ENCODE measurements around the gene MET.
"Not testable (repeated sequence)": the region's sequence is repeated elsewhere in the genome, so short reads cannot be mapped to it uniquely, and the experiment has no call there.

The MET gene

DNA sequence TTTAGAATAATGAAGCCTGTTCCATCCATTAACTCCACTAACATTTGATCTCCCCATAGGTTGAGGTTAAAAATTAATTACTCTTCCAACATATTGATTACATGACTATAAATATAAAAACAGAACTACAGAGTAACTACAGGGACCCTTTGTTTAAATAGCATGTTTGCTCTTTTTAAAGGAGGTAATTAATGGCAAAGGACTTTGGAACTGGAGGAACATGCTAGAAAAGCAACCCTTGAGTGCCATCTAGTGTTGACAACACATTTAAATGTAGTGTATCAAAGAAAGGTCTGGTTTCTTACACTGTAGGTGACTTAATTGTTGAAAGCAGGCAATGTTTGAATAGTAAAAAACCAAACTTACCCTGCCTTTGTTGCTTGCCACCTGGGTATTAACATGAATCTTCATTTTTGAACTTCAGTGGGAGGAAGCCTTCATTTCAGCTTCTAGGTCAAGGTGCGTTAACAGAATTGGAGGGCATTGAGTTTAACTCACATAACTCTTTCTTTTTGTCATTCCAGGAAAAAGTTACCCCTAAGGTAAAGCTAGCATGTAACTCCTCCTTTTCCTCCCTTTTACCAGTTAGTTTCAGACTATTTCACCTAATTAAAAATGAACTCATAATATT, 137.8 kb downstream of the MET start:
- DNase-seq (ENCODE audit: low read depth in 2 of 2): peak in 1 of 2 donors; percentile 14

GRCh38 chr7:116810267-116811116, 138.5 kb downstream of the MET start:
- no peak for DNase-seq (ENCODE audit: low read depth in 2 of 2)

DNA sequence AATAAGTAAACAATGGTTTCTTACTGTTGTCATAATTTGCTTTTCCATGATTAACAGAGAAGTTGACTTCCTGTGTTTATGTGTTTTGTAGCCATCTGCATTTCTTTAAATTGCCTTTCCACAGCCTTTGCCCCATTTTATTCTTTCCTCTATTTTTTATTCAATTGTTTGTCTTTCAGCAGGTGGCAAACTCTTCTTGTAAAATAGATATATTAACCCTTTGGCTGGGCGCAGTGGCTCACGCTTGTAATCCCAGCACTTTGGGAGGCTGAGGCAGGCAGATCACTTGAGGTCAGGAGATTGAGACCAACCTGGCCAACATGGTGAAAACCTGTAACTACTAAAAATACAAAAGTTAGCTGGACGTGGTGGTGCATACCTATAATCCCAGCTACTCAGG, 139.8 kb downstream of the MET start:
- DNase-seq (ENCODE audit: low read depth in 2 of 2): no peak

DNA sequence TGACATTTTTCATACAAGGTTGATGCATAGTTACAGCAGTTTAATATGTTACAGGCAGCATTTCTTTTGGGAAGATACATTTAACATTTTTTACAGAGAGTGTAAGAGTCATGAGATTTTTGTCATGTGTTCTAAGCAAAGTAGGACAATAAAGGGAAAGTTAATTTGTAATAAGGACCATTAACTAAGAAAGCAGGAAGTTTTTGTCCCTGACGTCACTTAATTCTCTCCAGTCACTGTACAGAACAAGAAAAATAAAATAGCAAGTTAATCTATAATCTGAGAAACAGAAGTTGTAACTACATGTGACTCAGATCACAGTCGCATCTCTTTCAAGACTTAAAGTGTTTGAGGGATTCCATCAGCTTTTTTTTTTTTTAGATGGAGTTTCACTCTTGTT, 140.9 kb downstream of the MET start:
- no peak for DNase-seq (ENCODE audit: low read depth in 2 of 2)

DNA sequence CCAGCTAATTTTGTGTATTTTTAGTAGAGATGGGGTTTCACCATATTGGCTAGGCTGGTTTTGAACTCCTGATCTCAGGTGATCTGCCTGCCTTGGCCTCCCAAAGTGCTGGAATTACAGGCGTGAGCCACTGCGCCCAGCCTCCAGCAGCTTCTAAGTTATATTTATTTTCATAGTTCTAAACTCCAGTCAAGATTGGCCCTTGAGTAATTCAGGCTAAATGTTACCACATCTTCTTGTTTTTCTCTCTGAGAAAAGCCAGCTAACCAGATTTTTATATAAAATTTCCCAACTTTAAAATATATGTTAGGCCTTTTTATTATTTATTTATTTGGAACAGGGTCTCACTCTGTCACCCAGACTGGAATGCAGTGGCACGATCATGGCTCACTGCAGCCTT, 141.4 kb downstream of the MET start:
- not testable (repeated sequence) for DNase-seq (ENCODE audit: low read depth in 2 of 2)

DNA sequence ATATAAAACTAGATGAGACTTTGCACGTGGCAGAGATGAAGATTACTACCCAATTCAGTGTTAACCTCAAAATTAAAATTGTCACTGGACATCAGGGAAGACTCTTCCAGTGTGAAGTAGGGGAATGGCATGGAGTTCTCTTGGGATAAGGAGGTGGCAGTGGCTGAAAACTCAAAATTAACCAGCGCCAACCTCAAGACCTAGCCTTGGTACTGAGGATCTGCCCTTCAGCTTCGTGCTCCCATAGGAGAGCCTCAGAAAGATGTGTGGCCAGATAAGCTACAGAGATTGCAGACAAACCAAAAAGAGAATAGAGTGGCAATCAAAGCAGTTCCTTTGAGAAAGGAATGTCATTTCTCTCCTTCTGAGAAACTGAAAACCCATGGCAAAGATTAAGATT, 143.0 kb downstream of the MET start:
- no peak for DNase-seq (ENCODE audit: low read depth in 2 of 2)

DNA sequence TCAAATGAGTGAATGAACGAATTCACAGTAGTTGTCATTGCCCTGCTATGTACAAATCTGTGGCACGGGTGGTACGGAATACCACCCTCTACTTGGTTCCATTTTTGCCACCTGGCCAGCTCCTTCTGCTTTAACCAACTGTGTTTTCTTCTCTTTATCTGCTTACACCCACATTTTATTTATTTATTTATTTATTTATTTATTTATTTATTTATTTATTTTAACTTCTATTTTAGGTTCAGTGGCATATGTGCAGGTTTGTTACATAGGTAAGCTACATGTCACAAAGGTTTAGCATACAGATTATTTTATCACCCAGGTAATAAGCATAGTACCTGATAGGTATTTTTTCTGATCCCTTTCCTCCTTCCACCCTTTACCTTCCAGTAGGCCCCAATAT, 148.2 kb downstream of the MET start:
- DNase-seq (ENCODE audit: low read depth in 2 of 2): no peak

GRCh38 chr7:116821647-116822046, 149.7 kb downstream of the MET start:
- DNase-seq (ENCODE audit: low read depth in 2 of 2): not testable (repeated sequence)

- no peak for DNase-seq (ENCODE audit: low read depth in 2 of 2)
Measured at GRCh38 chr7:116824449-116824848, 152.5 kb downstream of the MET start.

DNA sequence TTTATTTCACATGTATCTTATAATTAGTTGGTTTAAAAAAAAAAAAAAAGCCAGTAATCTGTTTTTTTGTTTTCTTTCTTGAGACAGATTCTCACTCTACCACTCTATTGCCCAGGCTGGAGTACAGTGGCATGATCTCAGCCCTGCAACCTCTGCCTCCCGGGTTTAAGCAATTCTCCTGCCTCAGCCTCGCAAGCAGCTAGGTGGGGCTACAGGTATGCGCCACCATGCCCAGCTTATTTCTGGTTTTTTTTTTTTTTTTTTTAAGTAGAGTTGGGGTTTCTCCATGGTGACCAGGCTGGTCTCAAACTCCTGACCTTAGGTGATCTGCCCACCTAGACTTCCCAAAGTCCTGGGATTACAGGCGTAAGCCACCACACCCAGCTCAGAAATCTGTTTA, 156.3 kb downstream of the MET start:
- no peak for DNase-seq (ENCODE audit: low read depth in 2 of 2)

- DNase-seq (ENCODE audit: low read depth in 2 of 2): no peak
Measured at GRCh38 chr7:116829041-116829440, 157.0 kb downstream of the MET start.

DNA sequence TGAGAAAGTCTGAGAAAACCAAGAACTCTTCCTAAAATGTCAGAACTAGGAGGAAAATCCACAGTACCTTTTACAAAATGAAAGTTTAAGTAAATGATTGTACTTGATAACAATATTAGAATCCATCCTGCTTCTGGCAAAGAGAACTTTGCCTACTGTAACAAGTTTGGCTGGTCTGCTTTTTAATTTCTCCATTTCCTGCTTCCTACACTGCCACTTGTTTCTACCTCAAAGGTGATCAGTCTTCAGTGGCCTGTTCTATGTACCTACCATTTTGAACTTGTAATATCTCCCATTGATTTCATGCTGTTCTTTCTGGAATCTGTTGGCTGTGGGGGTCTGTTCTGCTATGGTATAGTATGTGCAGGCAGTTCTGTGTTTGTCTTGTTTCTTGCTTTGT, 157.5 kb downstream of the MET start:
- no peak for DNase-seq (ENCODE audit: low read depth in 2 of 2)

DNA sequence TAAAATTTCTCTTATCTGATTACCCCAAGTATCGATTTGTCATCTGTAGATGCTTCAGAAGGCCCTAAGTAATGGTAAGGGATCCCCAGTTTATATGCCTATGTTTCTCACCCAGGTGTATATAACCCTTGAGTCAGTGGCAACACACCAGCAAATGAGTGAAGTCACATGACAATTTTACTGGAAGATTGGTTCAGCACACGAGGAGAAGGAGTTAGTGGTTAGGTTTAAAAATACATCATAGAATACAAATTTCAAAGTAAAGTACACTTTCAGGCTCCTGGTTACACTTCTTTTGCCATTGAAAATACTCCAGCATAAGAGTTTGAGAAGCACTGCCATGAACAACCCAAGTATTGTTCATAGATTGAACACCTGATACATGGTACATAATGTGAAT, 160.7 kb downstream of the MET start:
- DNase-seq (ENCODE audit: low read depth in 2 of 2): no peak

DNA sequence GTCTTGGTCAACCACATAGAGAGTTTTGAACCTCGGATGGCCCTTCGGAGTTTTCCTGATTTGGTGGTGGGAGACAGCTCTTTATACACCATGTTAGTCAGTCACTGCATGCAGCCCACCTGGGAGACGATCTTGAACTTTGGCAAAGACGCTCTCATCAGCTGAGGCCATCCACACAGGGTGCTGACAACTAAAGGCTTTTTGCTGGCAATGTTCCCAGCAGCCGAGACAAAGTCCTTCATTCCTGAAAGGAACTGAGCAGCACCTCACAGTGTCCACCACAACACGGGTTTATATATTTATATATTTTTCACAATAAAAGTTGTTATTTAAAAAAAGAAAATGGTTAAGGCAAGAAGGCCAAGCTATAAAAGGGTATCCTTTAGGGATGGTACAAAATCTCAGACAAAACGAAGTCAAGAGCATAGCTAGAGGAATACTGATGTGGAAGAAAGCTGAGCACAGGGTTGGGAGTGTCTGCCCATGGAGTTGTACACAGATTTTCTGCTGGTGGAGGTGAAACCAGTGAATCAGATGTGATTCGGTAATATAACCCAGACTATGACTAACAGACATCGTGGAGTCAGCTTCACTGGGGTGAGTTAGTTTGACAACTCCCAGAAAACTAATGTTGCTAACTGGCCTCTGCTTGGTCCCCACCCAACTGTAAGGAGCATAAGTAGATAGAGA, 163.0 kb downstream of the MET start:
- DNase-seq (ENCODE audit: low read depth in 2 of 2): no peak

DNA sequence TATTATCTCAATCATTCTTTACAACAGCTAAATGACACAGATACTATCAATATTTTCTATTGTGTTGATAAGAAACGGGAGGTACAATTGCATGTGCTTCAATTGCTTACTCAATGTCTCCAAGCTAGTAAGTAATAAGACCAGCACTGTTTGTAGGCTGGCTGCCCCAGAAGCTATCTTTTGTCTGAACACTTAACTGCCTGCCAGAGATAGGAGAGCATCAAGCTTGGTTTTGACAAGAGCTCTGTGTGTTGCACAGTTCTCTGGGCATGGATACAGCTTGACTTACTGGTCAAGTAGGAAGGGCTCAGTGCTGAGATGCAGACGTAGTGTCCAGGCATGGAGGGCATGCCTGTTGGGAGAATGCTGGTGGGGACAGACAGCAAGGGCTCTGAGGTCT, 164.1 kb downstream of the MET start:
- no peak for DNase-seq (ENCODE audit: low read depth in 2 of 2)

DNA sequence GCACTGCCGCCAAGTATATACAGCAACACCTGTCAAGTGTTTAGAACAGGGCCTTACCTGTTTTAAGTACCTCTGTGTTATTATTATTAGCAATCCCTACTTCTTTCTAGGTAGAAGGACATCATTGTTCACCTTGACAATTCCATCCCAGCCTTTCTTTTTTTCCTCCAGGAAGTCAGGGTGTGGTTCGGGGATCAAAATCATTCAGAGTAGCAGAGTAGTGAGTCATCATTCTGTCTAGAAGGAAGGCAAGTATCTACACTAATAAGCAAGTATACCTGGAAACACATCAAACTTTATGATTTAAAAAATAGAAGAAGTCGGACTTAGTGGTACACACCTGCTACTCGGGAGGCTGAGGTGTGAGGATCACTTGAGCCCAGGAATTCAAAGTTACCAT, 164.9 kb downstream of the MET start:
- DNase-seq (ENCODE audit: low read depth in 2 of 2): no peak

- no peak for DNase-seq (ENCODE audit: low read depth in 2 of 2)
Measured at GRCh38 chr7:116837586-116837985, 165.6 kb downstream of the MET start.

- DNase-seq (ENCODE audit: low read depth in 2 of 2): no peak
Measured at GRCh38 chr7:116840256-116840655, 168.3 kb downstream of the MET start.

GRCh38 chr7:116842371-116842770, 170.4 kb downstream of the MET start:
- DNase-seq (ENCODE audit: low read depth in 2 of 2): no peak

- no peak for DNase-seq (ENCODE audit: low read depth in 2 of 2)
Measured at GRCh38 chr7:116843378-116843777, 171.4 kb downstream of the MET start.
